ENCODE results near the gene CAMK2B. TPM values are rescaled to one million over a fixed set of nuclear protein-coding genes. Genes with fewer than 3 reads are reported as not detected.

The CAMK2B gene
- total RNA-seq = 0.17 TPM
- long read RNA-seq = 0 reads

GRCh38 chr7:44325201-44325671 is at the start of gene CAMK2B:
Gene CAMK2B, minus strand, starts transcription at chr7:44325594. Its CDS starts 173 bp downstream, at chr7:44325421.
- H3K4me1 ChIP-seq = no peaks in the 10 kb centered on the region
- intact Hi-C loops (cut with DNase I) = no loop called here
- DNase-seq (peak; percentile 44), ATAC-seq (no peak)
- H3K4me3 ChIP-seq = no peak within 1 kb of the TSS
- H3K9me3 ChIP-seq = no peaks in the 10 kb centered on the region
- peaks cover 25% of the 10 kb centered on the region for H3K27me3 ChIP-seq
- TF ChIP-seq CTCF (IDR thresholded peaks at IDR 0.05) = no peak
- no peak within 1 kb of the TSS for H3K27ac ChIP-seq
- H3K36me3 ChIP-seq = no peaks in the 10 kb centered on the region

- ATAC-seq (no peak), DNase-seq (no peak)
- intact Hi-C loops (cut with DNase I) = no loop called here
- Histone ChIP-seq H3K27me3 (no peaks in the 10 kb centered on the region), H3K36me3 (no peaks in the 10 kb centered on the region), H3K9me3 (no peaks in the 10 kb centered on the region), H3K27ac (no peak overlapping the region), H3K4me3 (no peak overlapping the region), H3K4me1 (no peaks in the 10 kb centered on the region)
- TF ChIP-seq CTCF (IDR thresholded peaks at IDR 0.05) = no peak
Measured at GRCh38 chr7:44374007-44374763, 48.8 kb upstream of the CAMK2B start.

- Histone ChIP-seq H3K4me1 (no peaks in the 10 kb centered on the region), H3K27me3 (no peaks in the 10 kb centered on the region), H3K9me3 (no peaks in the 10 kb centered on the region), H3K36me3 (no peaks in the 10 kb centered on the region), H3K4me3 (no peak overlapping the region), H3K27ac (no peak overlapping the region)
- ATAC-seq = no peak
- intact Hi-C loops (cut with DNase I) = no loop called here
- peak; percentile 17 for DNase-seq
- TF ChIP-seq CTCF (IDR thresholded peaks at IDR 0.05) = no peak
Measured at GRCh38 chr7:44373418-44373740, 48.0 kb upstream of the CAMK2B start.

- DNase-seq (peak; percentile 21), ATAC-seq (no peak)
- Histone ChIP-seq H3K27me3 (no peaks in the 10 kb centered on the region), H3K36me3 (no peaks in the 10 kb centered on the region), H3K4me3 (no peak overlapping the region), H3K9me3 (no peaks in the 10 kb centered on the region), H3K27ac (no peak overlapping the region), H3K4me1 (no peaks in the 10 kb centered on the region)
- intact Hi-C loops (cut with DNase I) = no loop called here
- no peak for TF ChIP-seq CTCF (IDR thresholded peaks at IDR 0.05)
Measured at GRCh38 chr7:44372560-44373417, 47.4 kb upstream of the CAMK2B start.

- no peak for ATAC-seq
- DNase-seq = no peak
- intact Hi-C loops (cut with DNase I) = no loop called here
- H3K27me3 ChIP-seq = no peaks in the 10 kb centered on the region
- no peaks in the 10 kb centered on the region for H3K4me1 ChIP-seq
- no peak overlapping the region for H3K27ac ChIP-seq
- H3K4me3 ChIP-seq = no peak overlapping the region
- no peaks in the 10 kb centered on the region for H3K9me3 ChIP-seq
- H3K36me3 ChIP-seq = no peaks in the 10 kb centered on the region
- no peak for TF ChIP-seq CTCF (IDR thresholded peaks at IDR 0.05)
Measured at GRCh38 chr7:44368885-44369284, 43.5 kb upstream of the CAMK2B start.
